ENCODE measurements around the gene RFESD.

- TF ChIP-seq CTCF (IDR thresholded peaks at IDR 0.05; ENCODE audit: poor library complexity) (no peak), EZH2phosphoT487 (IDR thresholded peaks at IDR 0.05; ENCODE audit: low read depth, severe bottlenecking, unreplicated experiment) (no peak), EZH2 (IDR thresholded peaks at IDR 0.05; ENCODE audit: borderline replicate concordance) (no peak)
Observed at GRCh38 chr5:95600557-95600956, 46.0 kb upstream of the RFESD start.
